ENCODE data around the gene CRYZL1.
A peak's percentile ranks its signal among the peaks of the same experiment; 100 is the strongest.
"Not testable (repeated sequence)": the region's sequence is repeated elsewhere in the genome, so short reads cannot be mapped to it uniquely, and the experiment has no call there.

Gene CRYZL1

DNA sequence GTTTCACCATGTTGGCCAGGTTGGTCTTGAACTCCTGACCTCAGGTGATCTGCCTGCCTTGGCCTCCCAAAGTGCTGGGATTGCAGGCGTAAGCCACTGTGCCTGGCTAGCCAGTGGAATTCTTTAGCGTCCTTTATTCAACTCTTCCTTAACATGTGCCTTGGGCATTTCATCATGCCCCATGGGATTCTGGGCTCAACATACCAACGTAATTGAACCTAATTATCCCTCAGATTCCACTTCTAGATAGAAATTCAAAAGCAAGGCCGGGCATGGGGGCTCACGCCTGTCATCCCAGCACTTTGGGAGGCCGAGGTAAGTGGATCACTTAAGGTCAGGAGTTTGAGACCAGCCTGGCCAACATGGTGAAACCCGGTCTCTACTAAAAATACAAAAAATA lies 15.4 kb downstream of the CRYZL1 start:
- DNase-seq (ENCODE audit: low spot score) = not testable (repeated sequence)

DNA sequence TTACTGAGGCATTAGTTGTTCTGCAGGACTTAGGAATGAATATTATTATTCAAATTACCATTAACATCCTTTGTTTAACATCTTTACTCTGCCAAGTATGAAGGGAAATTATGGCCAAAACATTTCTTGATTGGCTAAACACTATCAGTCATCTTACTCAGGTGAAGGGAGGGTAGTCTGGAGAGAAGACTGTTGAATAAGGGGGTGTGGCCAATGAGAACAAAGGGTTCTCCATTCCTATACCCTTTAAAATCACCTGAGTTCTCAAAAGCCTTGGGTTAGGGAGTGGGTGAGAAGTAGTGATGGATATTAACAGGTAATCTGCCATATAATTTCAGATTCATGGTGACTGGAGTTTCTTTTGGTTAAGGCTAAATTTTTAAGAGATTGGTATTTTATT lies 19.3 kb downstream of the CRYZL1 start:
- DNase-seq (ENCODE audit: low spot score) = no peak

DNA sequence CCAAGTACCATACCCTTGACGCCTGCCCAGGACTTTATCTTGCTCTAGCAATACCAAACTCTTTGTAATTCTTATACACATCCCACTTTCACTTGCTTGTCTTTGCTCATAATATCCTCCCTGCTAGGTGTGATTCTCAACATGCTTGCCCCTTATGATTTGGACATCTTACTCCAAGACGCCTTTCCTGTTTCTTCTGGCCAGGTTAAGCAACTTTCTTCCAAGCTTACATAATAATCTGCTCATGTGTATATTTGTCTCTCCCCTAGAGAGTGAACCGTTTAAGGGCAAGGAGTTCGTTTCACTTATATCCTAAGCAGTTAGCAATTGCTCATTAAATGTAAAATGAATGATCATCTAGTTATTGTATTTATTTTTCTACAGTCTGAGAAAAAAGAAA lies 21.8 kb downstream of the CRYZL1 start:
- DNase-seq (ENCODE audit: low spot score) = no peak

DNA sequence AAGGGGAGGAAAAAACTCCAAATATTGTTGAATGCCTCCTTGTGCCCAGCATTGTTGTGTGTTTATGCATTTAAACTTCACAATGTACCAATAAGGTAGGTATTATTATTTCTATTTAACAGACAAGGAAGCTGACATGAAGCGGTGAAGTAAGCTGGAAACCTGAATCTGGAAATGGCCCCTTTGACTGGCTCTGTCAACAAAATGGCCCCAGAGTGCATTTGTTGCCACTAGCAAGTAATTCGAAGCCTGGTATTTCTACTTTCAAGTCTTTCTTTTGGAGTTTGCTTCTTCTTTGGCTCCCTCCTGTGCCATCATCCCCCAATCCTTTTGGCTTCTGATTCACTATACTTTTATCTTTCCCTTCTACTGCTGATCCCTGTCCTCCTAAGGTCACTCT lies 23.1 kb downstream of the CRYZL1 start:
- DNase-seq (ENCODE audit: low spot score) = no peak

DNA sequence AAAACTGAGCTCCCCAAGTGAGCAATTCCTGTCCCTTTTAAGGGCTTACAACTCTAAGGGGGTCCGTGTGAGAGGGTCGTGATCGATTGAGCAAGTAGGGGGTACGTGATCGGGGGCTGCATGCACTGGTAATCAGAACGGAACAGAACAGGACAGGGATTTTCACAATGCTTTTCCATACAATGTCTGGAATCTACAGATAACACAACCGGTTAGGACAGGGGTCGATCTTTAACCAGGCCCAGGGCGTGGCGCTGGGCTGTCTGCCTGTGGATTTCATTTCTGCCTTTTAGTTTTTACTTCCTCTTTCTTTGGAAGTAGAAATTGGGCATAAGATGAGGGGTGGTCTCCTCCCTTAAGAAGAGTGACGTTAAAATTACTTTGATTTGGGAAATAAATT lies 24.0 kb downstream of the CRYZL1 start:
- not testable (repeated sequence) for DNase-seq (ENCODE audit: low spot score)

DNA sequence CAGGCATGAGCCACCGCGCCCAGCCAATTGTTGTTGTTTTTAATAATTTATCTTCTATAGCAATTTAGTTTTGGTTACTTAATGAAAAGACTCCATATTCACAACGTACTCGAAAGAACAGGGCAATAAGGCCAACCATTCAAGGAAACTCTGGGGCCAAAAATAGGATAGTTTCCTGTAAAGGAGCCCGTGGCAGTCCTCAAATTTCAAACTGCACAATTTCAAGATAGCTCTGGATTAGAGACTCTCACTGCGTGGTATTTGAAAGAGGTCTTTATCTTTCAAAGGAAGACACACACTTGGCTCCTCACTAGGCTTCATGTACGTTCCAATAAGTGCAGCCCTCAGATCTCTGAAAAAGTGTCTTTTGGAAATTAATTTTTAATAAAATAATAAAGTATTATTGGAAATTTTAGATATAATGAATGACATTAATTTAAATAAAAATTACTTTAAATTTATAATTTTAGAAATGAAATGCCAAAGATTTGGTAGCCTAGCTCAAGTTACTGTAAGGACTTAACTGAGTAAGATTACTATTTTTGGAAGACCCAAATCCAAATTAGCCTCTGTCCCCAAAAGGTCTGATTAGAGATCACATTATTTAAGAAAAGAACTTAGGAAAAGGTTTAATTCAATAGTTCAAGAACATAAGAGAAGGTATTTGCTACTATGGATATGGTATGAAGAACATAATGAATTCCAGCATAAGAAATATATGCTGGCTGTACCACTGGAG lies 30.4 kb downstream of the CRYZL1 start:
- no peak for DNase-seq (ENCODE audit: low spot score)

DNA sequence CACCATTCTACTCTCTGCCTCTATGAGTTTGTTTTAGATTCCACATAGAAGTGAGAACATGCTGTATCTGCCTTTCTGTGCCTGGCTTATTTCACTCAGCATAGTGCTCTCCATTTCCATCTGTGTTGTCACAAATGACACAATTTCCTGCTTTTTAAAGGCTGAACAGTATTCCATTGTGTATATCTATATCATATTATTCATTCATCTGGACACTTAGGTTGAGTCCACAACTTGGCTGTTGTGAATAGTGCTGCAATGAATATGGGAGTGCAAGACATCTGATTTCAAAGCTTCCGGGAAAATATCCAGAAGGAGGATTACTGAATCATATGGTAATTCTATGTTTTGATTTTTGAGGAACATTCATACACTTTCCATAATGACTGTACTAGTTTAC lies 33.0 kb downstream of the CRYZL1 start:
- no peak for DNase-seq (ENCODE audit: low spot score)

DNA sequence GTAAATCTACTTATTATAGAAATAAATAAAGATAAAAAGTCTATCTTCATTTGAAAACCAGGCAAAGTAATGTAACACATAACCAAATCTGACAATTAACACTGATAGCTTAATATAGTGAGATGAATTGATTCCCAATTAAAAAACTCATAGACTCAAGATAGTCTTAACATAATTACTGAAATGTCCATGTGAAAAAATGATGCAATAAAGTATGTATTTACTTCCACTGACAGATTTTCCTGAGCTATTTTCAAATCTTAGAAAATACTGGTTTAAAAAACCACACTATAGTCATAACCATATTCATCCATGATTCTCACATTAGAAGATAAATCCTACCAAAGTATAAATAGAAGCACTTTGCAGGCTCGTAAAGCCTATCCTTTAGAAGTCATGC lies 43.5 kb downstream of the CRYZL1 start:
- no peak for DNase-seq (ENCODE audit: low spot score)

DNA sequence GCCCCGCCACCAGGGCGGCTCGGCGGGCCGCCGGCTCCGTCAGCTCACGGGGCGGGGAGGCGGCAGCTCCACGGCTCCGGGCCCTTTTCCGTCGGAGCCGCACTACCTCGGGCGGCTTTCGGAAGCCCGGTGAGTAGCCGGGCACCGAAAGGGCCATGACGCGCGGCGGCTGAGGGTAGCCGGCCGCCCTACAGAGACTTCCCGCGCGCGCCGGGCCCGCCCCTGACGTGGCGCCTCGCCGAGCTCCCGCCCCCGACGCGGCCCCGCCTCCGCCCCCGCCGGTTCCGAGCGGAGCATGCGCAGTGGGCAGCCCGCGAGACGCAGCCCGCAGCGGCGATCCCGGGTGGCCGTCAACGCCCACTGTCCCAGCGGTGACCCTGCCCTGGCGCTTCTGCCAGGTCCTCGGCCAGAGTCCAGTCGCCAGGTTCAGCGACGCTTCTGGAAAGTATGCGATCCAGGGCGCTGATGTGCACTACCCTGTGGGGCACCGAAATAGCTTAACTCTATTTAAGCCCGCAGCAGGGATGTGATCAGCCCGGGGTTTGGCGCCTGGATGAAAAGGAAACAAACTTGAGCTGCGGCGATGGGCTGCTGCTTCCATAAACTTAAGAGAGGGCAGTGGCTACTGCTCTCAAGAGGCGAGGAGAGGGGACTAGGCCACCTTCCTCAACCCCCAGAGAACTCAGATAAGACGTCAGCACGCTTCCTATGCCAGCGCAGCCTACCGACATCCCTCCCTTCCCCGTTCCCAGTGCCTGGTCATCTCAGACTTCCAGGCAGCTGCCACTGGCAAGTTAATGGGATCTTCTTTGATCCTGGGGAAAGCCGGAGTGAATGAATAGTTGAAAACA lies 52.8 kb downstream of the CRYZL1 start, which contains the start of gene DONSON:
Gene DONSON (minus strand): TSS at position 200 of the 851 bp plus-strand sequence. CDS start 43 bp downstream, at position 157.
- peak; percentile 99 for DNase-seq (ENCODE audit: low spot score)

DNA sequence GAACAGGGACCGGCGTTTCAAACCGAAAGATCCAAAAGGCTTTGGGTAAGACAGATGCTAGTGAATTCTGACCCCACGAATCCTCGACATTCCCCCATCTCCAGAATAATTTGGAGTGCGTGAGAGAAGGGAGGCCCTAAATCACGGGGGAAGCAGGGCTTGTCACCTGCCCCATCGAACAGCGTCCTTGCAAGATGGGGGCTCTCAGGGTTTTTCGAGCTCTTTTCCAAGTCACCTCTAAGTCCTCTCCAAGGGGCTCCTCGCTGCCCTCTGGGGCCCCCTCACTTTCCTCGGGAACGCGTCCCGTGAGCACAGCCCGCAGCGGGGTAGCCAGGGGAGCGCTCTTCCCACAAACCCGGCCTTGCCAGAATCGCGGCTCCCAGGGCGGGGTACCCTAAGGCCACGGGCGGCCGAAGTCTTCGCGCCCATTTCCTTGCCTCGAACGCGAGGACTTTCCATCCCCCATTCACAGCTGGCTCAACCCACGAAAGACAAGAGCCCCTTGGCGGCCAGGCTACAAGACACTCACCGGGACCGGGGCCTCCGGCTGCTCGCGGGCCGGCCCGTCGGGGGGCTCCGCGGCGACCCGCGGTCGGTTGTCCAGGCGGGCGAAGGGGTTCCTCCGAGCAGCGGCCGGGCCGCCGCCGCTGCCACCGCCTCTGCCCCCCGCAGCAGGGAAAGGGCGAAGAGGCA lies 53.6 kb downstream of the CRYZL1 start:
- DNase-seq (ENCODE audit: low spot score) = peak; percentile 55

DNA sequence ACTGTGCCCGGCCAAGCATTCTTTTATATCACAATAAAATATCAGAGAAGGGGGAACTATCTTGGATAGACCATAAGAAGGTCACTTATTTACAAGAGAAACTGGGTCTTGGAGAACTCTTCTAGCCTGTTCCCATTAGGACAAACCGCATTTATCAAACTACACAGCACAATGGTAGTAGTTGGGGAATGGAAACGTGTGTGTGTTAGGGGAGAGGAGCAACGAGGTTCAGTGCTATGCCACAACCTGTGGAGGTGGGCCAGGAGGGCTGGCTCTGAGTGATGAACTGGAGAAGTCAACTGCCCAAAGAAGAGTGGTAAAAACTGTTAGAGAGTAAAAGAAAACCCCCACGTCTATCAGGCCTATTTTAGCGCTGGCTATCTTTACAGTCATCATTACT lies 54.6 kb downstream of the CRYZL1 start:
- no peak for DNase-seq (ENCODE audit: low spot score)

DNA sequence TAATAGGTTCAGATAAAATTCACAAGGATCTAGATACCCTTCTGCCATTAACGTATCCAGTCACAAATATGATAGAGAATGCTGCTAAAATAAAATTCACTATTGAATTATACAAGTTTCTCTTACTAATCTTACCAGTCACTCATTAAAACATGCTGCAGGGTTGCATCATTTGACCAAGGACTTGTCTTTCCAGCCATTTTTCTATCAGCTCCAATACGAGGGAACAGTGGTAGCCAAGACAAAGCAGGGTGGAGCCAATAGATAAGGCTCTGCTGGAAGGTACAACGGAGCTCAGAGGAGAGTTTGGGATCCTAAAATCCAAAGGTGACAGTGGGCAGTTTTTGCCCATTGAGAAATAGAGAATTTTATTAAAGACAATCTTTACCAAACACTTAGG lies 57.1 kb downstream of the CRYZL1 start:
- DNase-seq (ENCODE audit: low spot score) = no peak

DNA sequence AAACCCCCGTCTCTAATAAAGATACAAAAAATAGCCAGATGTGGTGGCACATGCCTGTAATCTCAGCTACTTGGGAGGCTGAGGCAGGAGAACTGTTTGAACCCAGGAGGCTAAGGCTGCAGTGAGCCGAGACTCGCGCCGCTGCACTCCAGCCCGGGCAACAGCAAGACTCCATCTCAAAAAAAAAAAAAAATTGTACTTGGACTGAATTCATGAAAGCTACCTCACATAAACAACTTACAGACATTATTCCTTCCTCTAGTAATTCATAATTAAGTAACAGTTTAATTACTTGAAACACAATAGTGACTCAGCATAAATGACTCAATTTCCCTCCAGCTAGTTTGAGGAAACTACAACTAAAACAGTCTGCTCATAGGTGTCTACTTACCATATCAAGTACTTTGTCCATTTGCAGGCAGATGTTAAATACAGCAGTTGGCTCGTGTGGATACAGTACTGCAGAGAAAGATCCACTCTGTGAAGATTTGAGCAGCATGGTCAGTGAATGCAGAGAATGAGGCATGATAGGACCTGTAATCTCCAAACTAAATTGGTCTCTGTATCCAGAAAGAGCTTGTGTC lies 62.5 kb downstream of the CRYZL1 start:
- no peak for DNase-seq (ENCODE audit: low spot score)

DNA sequence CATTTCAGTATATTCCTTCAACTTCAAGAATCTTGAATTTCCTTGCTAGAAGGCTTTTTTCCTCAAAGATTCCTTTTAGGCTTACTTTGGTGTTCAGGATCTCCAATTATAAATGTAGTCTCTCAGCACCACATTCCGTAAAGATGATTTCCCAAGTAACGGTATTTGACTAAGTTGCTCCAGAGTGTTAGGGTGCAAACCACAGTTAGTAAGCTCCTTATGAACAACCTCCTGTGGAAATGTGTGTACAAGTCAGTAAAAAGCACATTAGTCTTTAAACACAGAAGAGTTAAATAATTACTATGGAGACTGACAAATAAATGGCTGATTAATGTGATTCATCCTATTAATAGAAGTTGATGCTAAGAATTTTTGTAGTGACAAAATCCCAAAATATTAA lies 63.3 kb downstream of the CRYZL1 start:
- DNase-seq (ENCODE audit: low spot score) = peak; percentile 26

DNA sequence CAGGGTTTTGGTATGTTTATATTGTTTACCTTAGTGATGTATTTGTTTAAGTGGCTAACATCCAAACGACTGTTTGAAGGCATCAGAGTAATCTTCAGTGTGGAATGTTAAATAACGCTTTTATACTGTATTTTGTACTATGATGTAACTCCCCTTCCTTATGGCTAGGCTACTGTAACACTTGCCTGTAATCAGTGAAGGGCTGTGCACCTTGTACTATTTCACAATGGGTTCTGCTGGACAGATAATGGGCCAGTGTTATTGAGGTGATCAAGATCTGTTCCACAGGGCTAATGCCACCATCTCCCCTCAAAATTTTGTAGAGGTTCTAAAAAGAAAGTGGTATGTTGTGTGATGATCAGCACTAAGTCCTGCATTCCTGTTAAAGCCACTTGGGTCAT lies 64.8 kb downstream of the CRYZL1 start:
- not testable (repeated sequence) for DNase-seq (ENCODE audit: low spot score)

DNA sequence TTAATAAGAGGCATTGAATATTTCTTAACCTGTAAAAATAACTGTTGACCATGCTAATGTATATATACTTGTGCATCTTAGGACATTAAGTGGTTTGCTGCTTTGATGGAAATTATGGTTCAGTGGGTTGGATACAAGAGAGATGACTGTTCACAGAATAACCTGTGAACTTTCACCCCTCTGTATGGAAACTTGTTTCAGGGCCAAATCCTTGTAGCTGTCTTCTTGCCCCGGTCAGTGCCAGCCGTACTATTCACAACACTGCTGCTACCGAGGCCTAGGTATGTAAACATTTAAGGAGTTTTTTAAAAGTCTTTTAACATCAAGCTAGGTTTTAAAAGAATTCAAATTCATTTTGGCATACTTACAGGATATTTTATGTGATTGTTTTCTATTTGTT lies 69.2 kb downstream of the CRYZL1 start:
- no peak for DNase-seq (ENCODE audit: low spot score)

DNA sequence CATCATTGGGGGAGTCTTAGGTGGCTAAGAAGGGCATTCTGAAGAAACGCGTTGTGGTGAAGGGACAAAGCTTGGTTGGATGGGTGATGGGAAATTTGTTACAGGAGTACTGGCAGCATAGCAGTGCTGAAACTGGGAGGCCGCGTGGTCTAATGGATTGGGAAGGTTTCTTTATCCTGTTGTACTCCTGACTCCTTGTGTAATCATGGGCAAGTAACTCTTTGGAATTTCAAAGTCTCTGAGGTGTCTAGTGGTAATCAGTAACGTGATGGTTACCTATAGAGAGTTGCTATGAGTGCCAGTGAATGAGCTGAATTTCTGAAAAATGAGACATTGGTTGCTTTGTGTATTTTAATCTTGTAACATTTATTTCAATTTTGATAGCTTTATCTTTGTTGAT lies 71.5 kb downstream of the CRYZL1 start:
- no peak for DNase-seq (ENCODE audit: low spot score)

DNA sequence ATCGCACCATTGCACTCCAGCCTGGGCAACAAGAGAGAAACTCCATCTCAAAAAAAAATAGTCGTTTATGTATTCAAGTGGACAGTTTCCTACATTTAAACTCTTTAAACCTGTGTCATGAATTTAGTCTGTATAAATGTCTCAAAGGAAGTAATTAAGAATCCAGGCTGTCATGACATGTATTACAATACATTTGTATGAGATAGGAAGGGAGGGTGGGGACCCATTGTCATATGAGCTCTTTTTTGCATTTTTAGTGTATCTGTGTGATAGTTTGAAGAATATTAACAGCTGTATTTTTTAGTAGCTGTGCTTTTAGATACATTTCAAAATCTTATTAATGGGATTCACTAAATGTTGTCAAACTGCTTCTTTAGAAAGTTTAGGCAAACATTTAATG lies 73.1 kb downstream of the CRYZL1 start:
- no peak for DNase-seq (ENCODE audit: low spot score)

DNA sequence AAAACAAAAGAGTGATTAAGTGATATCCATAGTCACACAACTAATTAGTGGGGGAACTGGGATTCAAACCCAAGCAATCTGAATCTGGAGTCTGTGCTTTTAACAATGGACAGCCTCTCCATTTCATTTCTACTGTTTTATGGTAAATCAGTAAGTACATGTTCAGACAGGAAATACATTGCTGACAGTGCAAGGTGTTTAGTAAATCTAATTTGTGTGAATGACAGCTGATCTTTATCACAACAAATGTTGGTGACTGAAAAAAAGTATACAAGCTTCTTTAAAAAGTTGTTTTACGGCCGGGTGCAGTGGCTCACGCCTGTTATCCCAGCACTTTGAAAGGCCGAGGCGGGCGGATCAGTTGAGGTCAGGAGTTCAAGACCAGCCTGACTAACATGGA lies 73.6 kb downstream of the CRYZL1 start:
- no peak for DNase-seq (ENCODE audit: low spot score)

DNA sequence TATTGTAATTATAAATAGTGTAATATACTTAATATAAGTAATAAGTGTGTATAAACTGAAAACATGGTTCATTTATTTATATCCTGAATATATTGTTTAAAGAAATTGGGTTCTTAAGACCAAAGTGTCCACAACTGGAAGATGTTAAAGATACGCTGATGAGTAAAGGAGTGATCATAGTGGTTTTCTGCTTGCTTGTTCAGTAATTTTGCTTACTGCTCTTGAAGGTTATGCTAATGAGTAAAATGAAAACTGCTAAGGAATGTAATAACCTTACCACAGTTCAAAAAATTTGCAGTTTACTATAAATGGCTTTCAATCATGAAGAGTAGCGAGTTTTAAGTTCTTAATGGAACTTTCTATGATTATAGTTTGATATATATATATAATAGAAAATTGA lies 75.0 kb downstream of the CRYZL1 start:
- no peak for DNase-seq (ENCODE audit: low spot score)

DNA sequence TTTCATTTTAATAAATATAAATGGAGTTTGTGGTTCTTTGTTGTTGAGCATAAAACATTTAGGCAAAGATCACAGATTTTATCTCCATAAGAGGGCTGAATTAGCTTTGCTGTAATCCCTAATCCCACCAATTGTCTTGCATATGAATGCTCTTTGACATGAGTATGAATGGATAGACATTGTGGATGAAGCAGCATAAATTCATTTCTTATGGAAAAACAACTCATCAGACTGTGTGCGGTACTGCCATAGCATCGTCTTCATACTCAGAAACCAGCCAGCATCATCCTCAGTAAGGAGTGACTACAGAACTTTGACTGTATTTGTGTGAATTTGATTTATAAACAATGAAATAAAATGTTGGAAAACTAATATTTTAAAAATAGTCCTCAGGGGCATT lies 79.2 kb downstream of the CRYZL1 start:
- no peak for DNase-seq (ENCODE audit: low spot score)

DNA sequence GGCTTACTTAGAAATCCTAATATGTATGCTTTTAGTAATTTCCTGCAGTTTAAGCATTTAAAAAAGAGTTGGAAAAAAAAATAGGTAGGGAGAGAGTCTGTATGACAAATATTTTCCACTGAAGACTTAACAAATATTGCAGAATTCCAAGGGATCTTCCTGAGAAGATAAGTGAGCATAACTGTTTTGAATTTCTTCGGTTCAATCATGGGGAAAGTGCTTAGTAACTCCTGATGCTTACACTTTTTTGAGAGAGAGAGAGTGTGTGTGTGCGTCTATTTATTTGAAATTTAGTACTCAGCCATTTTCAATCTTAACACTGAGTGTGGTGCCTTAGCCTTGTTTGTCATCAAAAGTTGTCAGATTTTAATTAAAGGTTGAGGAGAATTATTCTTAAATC lies 80.2 kb downstream of the CRYZL1 start:
- DNase-seq (ENCODE audit: low spot score) = no peak
